MCF 10A (cell line): ENCODE measurements around the gene MEST. TPM values are rescaled to one million over a fixed set of nuclear protein-coding genes. Genes with fewer than 3 reads are reported as not detected.

Experiments
- BruUV-seq: library from RNA; stranded (reverse); fragments of 400-500 nt; replicated peaks from 2 replicates; lab custom pipeline; 2021; lab: Mats Ljungman, UMichigan
- CTCF ChIA-PET: fragments of 300-600 bp; sonication (Branson Sonifier 250); formaldehyde crosslinking; extraction: SDS; loops from one replicate; lab custom pipeline; 2021; ENCODE audit warnings: antibody characterized with exemption, inconsistent platforms; lab: Yijun Ruan, JAX
- POLR2A ChIA-PET: fragments of 300-600, 350-650 bp; sonication (Branson Sonifier 250); formaldehyde crosslinking; extraction: SDS; loops from one replicate; lab custom pipeline; 2020; ENCODE audit warnings: antibody characterized with exemption, inconsistent platforms; lab: Yijun Ruan, JAX
- DNase-seq: peaks from one replicate; pipeline ENCODE4 v3.0.0-alpha.2; 2018; ENCODE audit not compliant: unreplicated experiment
- H3K27ac Mint-ChIP-seq: one replicate; pipeline ENCODE4 v1.8.0; 2022; ENCODE audit warnings: mild to moderate bottlenecking, low read depth, mixed read lengths; ENCODE audit not compliant: unreplicated experiment
- H3K27me3 Mint-ChIP-seq: one replicate; pipeline ENCODE4 v1.8.0; 2022; ENCODE audit warnings: mixed read lengths; ENCODE audit not compliant: insufficient read depth, unreplicated experiment
- H3K36me3 Mint-ChIP-seq: one replicate; pipeline ENCODE4 v1.8.0; 2022; ENCODE audit warnings: mild to moderate bottlenecking, moderate library complexity, mixed read lengths; ENCODE audit not compliant: insufficient read depth, unreplicated experiment
- H3K4me1 Mint-ChIP-seq: one replicate; pipeline ENCODE4 v1.8.0; 2022; ENCODE audit warnings: mixed read lengths; ENCODE audit not compliant: insufficient read depth, unreplicated experiment
- H3K4me3 Mint-ChIP-seq: one replicate; pipeline ENCODE4 v1.8.0; 2022; ENCODE audit warnings: mild to moderate bottlenecking, moderate library complexity, mixed read lengths; ENCODE audit not compliant: unreplicated experiment
- H3K9me3 Mint-ChIP-seq: one replicate; pipeline ENCODE4 v1.8.0; 2022; ENCODE audit warnings: mixed read lengths; ENCODE audit not compliant: unreplicated experiment
- intact Hi-C: fragments of 100-400 bp; cut with micrococcal nuclease; formaldehyde crosslinking; loops from 2 replicates; pipeline ENCODE4 v1.14.1; 2022
- total RNA-seq: library from RNA; stranded (reverse); gene quantifications from 2 replicates; pipeline ENCODE4 v1.2.3, GENCODE V29; 2022
- TF ChIP-seq, protein P1 (sequence below): fragments of 200-600 bp; IDR thresholded peaks from one replicate; pipeline ENCODE4 v1.8.0; 2022; ENCODE audit warnings: antibody characterized with exemption, mild to moderate bottlenecking; ENCODE audit not compliant: unreplicated experiment

The MEST gene
- total RNA-seq, 1 experiment from 2014 or later = 39.0 TPM

DNA sequence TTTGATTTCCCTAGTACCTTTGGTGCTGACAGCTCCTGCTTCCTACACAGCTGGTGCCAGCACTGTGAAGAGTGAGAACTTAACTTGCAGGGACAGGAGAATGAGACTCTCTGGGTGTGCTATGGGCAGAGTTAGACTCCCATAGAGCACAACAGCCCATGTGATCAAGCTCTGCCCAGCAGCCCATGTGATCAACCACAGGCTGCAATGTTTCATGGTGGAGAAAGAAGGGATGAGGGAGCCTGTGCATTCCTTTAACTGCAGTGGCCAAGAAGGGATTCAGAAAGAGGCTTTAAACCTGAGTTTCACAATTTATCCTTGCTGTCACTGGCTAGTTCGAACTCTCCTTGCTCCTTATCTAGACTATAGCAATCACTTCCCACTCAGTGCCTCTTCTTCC lies 10.0 kb upstream of the MEST start:
- H3K36me3 Mint-ChIP-seq = no peaks in the 10 kb centered on the region
- TF ChIP-seq, protein P1, sequence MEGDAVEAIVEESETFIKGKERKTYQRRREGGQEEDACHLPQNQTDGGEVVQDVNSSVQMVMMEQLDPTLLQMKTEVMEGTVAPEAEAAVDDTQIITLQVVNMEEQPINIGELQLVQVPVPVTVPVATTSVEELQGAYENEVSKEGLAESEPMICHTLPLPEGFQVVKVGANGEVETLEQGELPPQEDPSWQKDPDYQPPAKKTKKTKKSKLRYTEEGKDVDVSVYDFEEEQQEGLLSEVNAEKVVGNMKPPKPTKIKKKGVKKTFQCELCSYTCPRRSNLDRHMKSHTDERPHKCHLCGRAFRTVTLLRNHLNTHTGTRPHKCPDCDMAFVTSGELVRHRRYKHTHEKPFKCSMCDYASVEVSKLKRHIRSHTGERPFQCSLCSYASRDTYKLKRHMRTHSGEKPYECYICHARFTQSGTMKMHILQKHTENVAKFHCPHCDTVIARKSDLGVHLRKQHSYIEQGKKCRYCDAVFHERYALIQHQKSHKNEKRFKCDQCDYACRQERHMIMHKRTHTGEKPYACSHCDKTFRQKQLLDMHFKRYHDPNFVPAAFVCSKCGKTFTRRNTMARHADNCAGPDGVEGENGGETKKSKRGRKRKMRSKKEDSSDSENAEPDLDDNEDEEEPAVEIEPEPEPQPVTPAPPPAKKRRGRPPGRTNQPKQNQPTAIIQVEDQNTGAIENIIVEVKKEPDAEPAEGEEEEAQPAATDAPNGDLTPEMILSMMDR = no peak
- no TSS peak for BruUV-seq
- no peak for DNase-seq
- intact Hi-C loops = loop anchor here (10.0 kb wide), 1 partner anchor 407 kb away; the partner anchor contains the start of gene KLHDC10
- ChIA-PET CTCF (no interaction called here), POLR2A (no interaction called here)
- H3K27me3 Mint-ChIP-seq = no peaks in the 10 kb centered on the region
- H3K9me3 Mint-ChIP-seq = peaks cover 24% of the 10 kb centered on the region
- no peak overlapping the region for H3K27ac Mint-ChIP-seq
- H3K4me1 Mint-ChIP-seq = peaks cover 19% of the 10 kb centered on the region
- H3K4me3 Mint-ChIP-seq = no peak overlapping the region

DNA sequence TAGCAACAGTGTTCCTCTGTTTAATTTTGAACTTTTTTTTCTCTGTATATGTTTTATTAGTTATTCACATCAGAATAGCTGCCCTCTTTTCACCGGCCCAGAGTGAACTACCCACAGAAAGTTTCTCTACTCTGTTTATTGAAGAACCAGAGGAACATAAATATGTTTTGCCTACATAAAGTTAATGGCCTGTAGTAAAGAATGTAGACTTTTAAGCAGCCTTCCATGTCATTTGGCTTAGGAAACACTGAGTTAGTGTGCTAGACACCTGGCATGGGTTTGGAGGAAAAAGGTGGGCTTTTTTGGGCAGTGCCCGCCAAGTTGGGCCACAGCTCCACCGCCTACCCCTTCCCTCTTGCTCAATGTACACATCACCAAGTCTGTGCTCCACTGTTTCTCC lies 8.9 kb upstream of the MEST start:
- POLR2A ChIA-PET = no interaction called here
- no peaks in the 10 kb centered on the region for H3K36me3 Mint-ChIP-seq
- CTCF ChIA-PET = no interaction called here
- no peak overlapping the region for H3K27ac Mint-ChIP-seq
- intact Hi-C loops = loop anchor here (10.0 kb wide), 1 partner anchor 408 kb away; the partner anchor contains the start of gene KLHDC10
- no TSS peak for BruUV-seq
- H3K9me3 Mint-ChIP-seq = peaks cover 15% of the 10 kb centered on the region
- peaks cover 25% of the 10 kb centered on the region for H3K4me1 Mint-ChIP-seq
- H3K4me3 Mint-ChIP-seq = no peak overlapping the region
- TF ChIP-seq, protein P1 = no peak
- no peaks in the 10 kb centered on the region for H3K27me3 Mint-ChIP-seq
- DNase-seq = no peak

DNA sequence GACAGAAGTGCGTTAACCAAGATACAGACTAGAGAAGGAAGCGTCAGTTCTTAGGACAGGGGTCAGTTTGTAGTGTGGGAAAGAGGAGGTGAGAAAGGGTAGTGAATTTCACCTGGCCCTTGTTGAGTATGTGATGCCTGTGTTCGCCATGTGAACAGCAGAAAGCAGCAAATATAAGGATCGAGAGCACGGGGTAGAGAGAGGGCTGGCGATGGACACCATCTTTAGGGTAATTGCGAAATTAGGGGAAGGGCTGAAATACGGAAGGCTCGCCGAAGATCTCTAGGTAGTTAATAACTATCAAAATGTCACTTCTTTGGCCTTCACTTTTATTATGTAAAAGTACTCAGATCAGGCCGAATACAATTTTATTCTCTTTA lies 6.2 kb upstream of the MEST start:
- Mint-ChIP-seq H3K4me1 (peaks cover 33% of the 10 kb centered on the region), H3K36me3 (no peaks in the 10 kb centered on the region)

DNA sequence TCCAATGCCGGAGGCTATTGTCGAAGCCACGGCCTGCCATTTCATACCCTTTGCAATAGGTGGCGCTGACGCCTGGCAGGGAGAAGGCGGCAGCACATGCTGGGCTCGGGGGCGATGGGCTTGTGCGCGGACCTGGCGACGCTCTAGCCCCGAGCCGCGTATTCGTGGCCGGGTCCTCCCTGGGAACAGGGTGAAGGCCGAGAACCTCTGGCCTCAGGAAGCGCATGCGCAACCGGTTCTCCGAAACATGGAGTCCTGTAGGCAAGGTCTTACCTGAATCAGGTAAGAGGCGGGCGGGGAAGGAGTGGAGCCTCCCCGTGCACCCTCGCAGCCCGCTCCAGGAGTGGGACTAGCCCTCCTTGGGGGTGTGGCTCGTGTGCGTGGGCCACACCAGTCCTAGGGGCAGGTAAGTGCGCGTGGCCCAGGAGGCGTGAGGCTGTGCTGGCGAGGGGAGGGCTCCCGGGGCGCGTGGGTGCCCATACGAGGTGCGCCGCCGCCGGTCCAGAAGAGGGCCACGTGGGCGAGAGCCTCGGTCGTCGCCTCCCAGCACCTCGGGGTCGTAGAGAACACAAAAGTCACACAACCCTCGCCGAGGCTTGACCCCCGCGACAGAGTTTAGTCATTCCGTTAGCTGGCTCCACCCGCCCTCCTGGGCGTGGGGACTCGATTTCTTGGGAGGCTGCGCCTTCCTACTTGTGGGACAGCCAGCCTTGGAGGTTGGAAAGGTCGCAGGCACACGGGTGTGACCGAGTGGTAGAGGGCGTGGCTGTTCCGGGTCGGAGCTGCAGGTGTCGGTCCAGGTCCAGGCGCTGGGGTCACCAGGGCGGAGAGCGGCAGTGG lies 5.6 kb upstream of the MEST start:
- ChIA-PET CTCF (interaction anchor here (0.7 kb wide), 2 partner anchors 18 to 352 kb away, joined by 3 to 4 read pairs; no protein-coding TSS in a partner anchor), POLR2A (interaction anchor here (0.6 to 1.2 kb wide), 4 partner anchors 20 to 281 kb away, joined by 3 to 5 read pairs (median 4); no protein-coding TSS in a partner anchor)
- TSS peak; percentile 44 for BruUV-seq
- TF ChIP-seq, protein P1 = peak; percentile 83
- Mint-ChIP-seq H3K36me3 (no peaks in the 10 kb centered on the region), H3K9me3 (peaks cover 10% of the 10 kb centered on the region), H3K4me3 (peak overlapping the region; percentile 93), H3K27me3 (no peaks in the 10 kb centered on the region), H3K4me1 (peaks cover 33% of the 10 kb centered on the region), H3K27ac (peak overlapping the region; percentile 91)
- peak; percentile 89 for DNase-seq
- intact Hi-C loops = loop anchor here (1.0 to 10.0 kb wide), 3 partner anchors 124 to 412 kb away; partner anchors contain the start of gene KLHDC10

More for the DNA sequence above, 6.2 kb upstream of the MEST start:
- no TSS peak for BruUV-seq
- Mint-ChIP-seq H3K4me3 (peak overlapping the region; percentile 93), H3K27ac (peak overlapping the region; percentile 91), H3K27me3 (no peaks in the 10 kb centered on the region), H3K9me3 (peaks cover 10% of the 10 kb centered on the region)
- no peak for DNase-seq
- POLR2A ChIA-PET = no interaction called here
- TF ChIP-seq, protein P1 = no peak
- CTCF ChIA-PET = no interaction called here
- intact Hi-C loops = loop anchor here (1.0 to 10.0 kb wide), 3 partner anchors 123 to 411 kb away; partner anchors contain the start of gene KLHDC10
